OCI-LY3 (cell line): ENCODE data around the gene NRXN3.

Source experiments
- EZH2phosphoT487 ChIP-seq: fragments of 200-600 bp; shearing (Covaris generic); IDR thresholded peaks from 2 replicates; pipeline ENCODE4 v1.6.1; 2018; ENCODE audit warnings: antibody characterized with exemption, mixed run types, low read depth
- TF ChIP-seq, protein P1 (sequence below): fragments of 200-600, 300-600 bp; sonication (generic); IDR thresholded peaks from 2 replicates; pipeline ENCODE4 v1.5.1; 2014; ENCODE audit warnings: antibody characterized with exemption, low read length, low read depth

GRCh38 chr14:79781882-79782281 is 1611.7 kb downstream of the NRXN3 start:
- TF ChIP-seq, protein P1, sequence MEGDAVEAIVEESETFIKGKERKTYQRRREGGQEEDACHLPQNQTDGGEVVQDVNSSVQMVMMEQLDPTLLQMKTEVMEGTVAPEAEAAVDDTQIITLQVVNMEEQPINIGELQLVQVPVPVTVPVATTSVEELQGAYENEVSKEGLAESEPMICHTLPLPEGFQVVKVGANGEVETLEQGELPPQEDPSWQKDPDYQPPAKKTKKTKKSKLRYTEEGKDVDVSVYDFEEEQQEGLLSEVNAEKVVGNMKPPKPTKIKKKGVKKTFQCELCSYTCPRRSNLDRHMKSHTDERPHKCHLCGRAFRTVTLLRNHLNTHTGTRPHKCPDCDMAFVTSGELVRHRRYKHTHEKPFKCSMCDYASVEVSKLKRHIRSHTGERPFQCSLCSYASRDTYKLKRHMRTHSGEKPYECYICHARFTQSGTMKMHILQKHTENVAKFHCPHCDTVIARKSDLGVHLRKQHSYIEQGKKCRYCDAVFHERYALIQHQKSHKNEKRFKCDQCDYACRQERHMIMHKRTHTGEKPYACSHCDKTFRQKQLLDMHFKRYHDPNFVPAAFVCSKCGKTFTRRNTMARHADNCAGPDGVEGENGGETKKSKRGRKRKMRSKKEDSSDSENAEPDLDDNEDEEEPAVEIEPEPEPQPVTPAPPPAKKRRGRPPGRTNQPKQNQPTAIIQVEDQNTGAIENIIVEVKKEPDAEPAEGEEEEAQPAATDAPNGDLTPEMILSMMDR = no peak
- no peak for TF ChIP-seq EZH2phosphoT487
